ENCODE results near the gene MYG1.
A peak's percentile ranks its signal among the peaks of the same experiment; 100 is the strongest.
"Not testable (repeated sequence)": the region's sequence is repeated elsewhere in the genome, so short reads cannot be mapped to it uniquely, and the experiment has no call there.

The MYG1 gene

DNA sequence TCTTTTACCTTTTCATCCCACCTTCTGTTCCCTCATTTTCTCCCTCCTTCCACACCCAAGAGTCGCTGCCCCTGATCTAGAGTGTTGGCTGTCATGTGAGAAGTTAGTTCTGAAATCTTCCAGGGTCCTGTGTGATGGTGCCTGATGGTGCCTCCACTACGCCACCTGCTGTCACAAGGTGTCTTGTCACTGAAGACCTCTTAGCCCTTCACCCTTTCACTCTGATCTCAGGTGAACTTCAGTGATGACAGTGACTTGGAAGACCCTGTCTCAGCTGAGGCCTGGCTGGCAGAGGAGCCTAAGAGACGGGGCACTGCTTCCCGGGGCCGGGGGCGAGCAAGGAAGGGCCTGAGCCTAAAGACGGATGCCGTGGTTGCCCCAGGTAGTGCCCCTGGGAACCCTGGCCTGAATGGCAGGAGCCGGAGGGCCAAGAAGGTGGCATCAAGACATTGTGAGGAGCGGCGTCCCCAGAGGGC lies 11.7 kb upstream of the MYG1 start:
- peak; percentile 52 for DNase-seq

GRCh38 chr12:53288322-53288721 lies 11.2 kb upstream of the MYG1 start:
- DNase-seq: no peak

GRCh38 chr12:53289891-53290290 lies 9.6 kb upstream of the MYG1 start:
- no peak for DNase-seq

- DNase-seq: no peak
Measured at GRCh38 chr12:53290661-53291060, 8.8 kb upstream of the MYG1 start.

DNA sequence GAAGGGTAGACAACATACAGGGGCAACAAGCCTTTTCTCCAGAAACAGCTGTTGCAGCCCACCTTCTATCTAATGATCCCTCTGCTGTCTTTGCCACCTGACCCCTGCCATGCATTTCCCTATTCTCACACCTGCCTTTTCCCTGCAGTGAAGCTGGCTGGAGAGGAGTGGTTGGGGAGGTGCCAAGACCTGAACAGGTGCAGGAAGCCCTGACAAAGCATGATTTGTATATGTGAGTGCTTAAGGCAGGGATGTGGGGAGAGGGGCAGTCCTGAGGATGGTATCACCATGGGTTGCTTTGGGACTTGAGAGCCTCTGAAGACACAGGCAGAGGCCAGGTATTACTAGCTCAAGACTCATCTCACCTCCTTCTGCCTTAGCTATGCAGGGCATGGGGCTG lies 7.1 kb upstream of the MYG1 start:
- no peak for DNase-seq

- peak; percentile 81 for DNase-seq
Measured at GRCh38 chr12:53295070-53295890, 4.2 kb upstream of the MYG1 start, which contains the start of gene PFDN5. TSS of gene PFDN5 (plus strand) at chr12:53295542. CDS start at chr12:53295568, 26 bp downstream.

DNA sequence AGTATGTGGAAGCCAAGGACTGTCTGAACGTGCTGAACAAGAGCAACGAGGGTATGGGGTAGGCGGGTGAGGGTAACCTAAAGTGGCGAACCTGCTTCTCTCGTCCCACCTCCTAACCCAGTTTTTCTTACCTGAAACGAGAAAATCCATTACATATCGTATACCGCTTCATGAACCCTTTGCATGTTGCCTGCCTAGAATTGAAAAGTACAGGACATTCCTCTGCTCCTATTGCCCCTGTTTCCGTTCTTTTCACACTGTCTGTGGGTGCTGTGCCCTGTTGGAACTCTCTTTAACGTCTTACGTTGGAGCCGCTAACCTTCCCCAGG lies 3.6 kb upstream of the MYG1 start:
- no peak for DNase-seq

GRCh38 chr12:53297106-53297505 lies 2.4 kb upstream of the MYG1 start:
- not testable (repeated sequence) for DNase-seq

DNA sequence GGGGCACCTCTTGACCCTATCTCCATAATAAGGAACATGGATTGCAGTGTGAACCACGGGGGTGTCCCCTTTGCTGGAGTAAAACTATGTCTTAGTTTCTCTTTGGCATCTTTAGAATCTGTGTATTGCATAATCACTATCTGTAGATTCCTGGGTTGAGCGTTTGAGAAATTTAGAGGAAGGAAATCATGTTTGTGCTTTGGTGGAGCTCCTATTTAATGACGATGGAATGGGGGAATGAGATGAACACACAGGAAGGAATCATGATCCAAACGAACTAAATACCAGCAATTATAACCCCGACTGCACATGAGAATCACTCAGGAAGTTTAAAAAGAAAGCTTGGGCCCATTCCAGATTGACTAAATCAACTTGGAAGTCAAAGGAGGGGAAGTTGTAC lies 1.3 kb upstream of the MYG1 start:
- peak; percentile 78 for DNase-seq

- peak; percentile 72 for DNase-seq
Measured at GRCh38 chr12:53299101-53299453, 418 bp upstream of the MYG1 start.

- peak; percentile 12 for DNase-seq
Measured at GRCh38 chr12:53300187-53300586, 692 bp downstream of the MYG1 start.

DNA sequence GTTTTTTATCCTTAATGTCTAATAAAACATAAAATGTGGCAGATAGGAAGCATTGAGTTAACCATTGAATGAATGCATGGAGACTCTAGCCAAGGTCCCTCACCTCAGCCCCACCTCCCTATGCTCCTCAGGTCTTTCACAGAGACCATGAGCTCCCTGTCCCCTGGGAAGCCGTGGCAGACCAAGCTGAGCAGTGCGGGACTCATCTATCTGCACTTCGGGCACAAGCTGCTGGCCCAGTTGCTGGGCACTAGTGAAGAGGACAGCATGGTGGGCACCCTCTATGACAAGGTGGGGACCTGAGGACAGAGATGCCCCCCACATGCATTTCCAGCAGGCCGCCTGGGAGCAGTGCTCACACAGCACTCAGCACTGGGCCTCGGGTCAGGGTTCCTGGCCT lies 3.4 kb downstream of the MYG1 start:
- no peak for DNase-seq

DNA sequence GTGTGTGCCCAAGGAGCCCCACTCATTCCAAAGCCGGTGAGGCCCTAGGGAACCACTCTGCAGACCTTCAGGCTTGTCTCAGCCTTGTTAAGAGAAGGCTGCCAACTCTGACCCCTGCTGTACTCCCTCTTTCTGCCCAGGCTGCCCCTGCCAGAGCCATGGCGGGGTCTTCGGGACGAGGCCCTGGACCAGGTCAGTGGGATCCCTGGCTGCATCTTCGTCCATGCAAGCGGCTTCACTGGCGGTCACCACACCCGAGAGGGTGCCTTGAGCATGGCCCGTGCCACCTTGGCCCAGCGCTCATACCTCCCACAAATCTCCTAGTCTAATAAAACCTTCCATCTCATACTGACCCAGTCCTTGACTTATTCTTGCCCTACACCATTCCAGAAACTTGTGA lies 7.3 kb downstream of the MYG1 start:
- no peak for DNase-seq

DNA sequence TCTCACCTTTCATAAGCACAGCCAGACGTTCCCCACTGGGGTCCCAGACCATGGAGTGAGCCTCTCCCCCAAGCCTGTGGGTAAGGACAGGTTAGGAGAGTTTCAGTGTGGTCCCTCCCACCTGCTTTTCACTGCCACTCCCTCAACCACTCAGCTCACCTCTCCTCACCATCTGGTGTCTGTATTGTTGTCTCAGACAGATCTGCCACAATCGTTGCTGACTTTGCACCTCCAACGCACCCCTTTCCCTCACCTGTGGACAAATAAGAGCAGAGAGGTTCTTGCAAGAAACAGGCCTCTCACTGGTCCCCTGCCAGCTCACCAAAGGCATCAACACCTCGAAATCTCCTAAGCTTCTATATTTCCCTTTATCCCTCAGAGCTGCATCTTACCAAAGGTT lies 8.8 kb downstream of the MYG1 start:
- no peak for DNase-seq

- DNase-seq: no peak
Measured at GRCh38 chr12:53313996-53314395, 14.5 kb downstream of the MYG1 start.

GRCh38 chr12:53320352-53321195 lies 21.1 kb downstream of the MYG1 start:
- DNase-seq: no peak

GRCh38 chr12:53324113-53324778 lies 24.8 kb downstream of the MYG1 start:
- DNase-seq: no peak

DNA sequence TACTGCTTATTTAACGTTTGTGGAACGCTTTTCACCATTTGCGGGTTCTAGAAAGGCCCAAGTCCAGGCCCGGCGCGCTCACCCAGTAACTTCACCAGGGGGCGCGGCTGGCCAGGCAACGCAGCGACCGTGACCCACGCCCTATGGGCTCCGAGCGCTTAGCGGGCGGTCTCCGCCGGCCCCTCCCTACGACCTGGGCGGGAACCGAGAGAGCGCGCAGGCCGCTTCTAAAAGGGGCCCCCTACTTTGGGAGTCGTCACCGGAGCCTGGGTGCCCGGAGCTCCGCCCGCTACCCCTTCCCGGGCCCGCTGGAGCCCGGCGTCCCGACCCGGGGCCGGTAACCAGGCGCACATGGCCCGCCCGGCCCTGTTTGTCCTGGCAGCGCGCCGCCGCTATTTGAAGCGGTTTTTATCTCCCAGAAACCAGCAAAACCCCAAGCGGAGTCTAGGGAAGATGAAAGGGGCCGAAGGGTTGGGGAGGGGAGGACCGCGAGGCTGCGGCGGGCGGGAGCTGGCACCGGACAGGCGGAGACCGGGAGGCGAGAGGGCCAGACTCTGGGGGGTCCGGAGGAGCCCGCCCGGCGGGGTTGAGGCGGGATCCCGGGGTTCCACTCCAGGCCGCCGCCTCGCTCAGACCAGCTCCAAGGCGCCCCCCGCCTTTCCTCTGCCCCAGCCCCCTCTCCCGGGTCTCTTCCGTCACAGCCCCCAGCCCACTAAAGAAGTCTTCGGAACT lies 25.4 kb downstream of the MYG1 start:
- DNase-seq: peak; percentile 91

DNA sequence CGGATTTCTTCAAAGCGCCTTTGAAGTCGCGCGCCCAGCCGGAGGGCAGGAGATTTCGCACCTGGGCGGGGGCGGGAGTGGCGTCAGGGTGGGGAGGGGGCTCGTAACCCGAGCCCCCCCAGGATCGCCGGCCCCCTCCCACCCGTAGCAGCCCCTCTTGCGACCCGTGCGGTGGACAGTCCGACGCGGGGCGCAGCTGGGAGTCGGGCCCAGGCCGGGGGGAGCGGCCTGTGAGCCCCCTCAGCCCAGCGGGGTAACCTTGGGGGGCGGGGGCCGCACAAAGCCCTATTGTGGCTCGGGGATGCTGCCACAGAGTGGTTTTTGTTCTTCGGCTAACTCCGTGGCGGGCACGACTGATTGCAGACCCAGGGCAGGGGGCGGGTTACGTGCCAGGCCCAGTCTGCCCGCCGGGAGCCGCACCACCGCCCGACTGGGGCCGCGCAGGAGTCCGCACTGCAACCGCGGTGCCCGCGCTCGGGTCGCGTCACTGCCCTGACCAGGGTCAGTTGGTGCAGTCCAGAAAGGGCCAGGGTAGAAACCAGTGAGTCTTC lies 26.1 kb downstream of the MYG1 start:
- DNase-seq: no peak

DNA sequence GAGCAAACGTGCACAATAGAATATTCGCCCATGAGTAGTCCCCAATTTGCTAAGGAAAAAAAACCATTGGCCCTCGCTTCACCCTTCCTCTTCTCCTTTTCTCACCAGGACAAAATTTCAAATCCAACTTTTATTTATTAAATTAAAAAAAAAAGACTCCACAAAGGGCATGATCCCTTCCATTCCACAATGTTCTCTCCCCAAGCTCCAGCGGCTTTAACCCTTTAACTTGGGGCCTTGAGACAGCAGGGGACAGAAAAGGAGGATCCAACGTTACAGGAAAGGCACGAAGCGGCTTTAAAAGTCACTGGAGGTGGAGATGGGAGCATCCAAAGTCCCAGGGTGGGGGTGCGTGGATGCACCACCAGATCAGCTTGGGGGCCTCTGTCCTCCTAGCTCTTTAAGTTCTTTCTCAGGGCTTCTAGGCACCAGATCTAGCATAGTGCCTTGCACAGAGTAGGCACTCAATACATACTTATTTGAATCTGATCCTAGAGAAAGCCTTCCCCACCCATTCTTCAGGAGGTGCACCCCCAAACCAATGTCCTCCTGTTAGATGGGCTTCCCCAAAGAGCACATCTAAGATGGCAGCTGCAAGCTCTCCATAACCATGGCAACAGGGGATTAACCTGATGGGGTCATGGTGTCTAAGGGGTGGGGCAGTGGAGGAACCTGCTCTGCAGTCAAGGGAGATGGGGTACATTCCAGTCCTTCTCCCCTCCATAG lies 27.1 kb downstream of the MYG1 start:
- DNase-seq: no peak

GRCh38 chr12:53327435-53328042 lies 28.0 kb downstream of the MYG1 start:
- DNase-seq: no peak
